Spleen (tissue), 11 donors: ENCODE measurements around the gene VSTM2L. TPM values are rescaled to one million over a fixed set of nuclear protein-coding genes. Genes with fewer than 3 reads are reported as not detected.

Source experiments
- DNase-seq: peaks from one replicate; pipeline ENCODE4 v3.0.0-alpha.2; 2020
- H3K27ac ChIP-seq, 8 donors: fragments of 200-600 bp; sonication (generic) in 7 of 8; 1 replicate in 4 of 8; 2 replicates in 4 of 8; pipeline versions ENCODE4 v1.5.0 to v1.8.0; 2016 to 2021; ENCODE audit warnings: inconsistent platforms in 4 of 8, mild to moderate bottlenecking in 4 of 8, moderate library complexity in 1 of 8
- H3K27me3 ChIP-seq, 7 donors: fragments of 200-600 bp; sonication (generic) in 6 of 7; replicated peaks in 1 of 7; 1 replicate in 4 of 7; 2 replicates in 3 of 7; pipeline versions ENCODE4 v1.5.0 to v1.8.0; 2016 to 2021; ENCODE audit warnings: inconsistent platforms in 3 of 7, mild to moderate bottlenecking in 1 of 7
- H3K36me3 ChIP-seq, 6 donors: fragments of 200-600 bp; sonication (generic) in 5 of 6; 1 replicate in 4 of 6; 2 replicates in 2 of 6; pipeline versions ENCODE4 v1.5.0 to v1.8.0; 2016 to 2021; ENCODE audit warnings: inconsistent platforms in 2 of 6
- H3K4me1 ChIP-seq, 6 donors: fragments of 200-600 bp; sonication (generic) in 5 of 6; 1 replicate in 3 of 6; 2 replicates in 3 of 6; pipeline versions ENCODE4 v1.5.0 to v1.8.0; 2016 to 2021; ENCODE audit warnings: inconsistent platforms in 3 of 6
- H3K4me3 ChIP-seq, 8 donors: fragments of 200-600 bp; sonication (generic) in 7 of 8; 1 replicate in 4 of 8; 2 replicates in 4 of 8; pipeline versions ENCODE4 v1.5.0 to v1.8.0; 2016 to 2021; ENCODE audit warnings: inconsistent platforms in 4 of 8, mild to moderate bottlenecking in 4 of 8, moderate library complexity in 2 of 8
- H3K9me3 ChIP-seq, 8 donors: fragments of 200-600 bp; sonication (generic) in 7 of 8; 1 replicate in 4 of 8; 2 replicates in 4 of 8; pipeline versions ENCODE4 v1.5.0 to v1.8.0; 2016 to 2021; ENCODE audit warnings: inconsistent platforms in 4 of 8
- POLR2A ChIP-seq, 3 donors: fragments of 450-650 bp; IDR thresholded peaks; one replicate each; pipeline ENCODE4 v1.5.1; 2017; ENCODE audit warnings: antibody characterized with exemption in 3 of 3, mild to moderate bottlenecking in 1 of 3
- POLR2AphosphoS5 ChIP-seq, 3 donors: sonication (generic); formaldehyde crosslinking; IDR thresholded peaks; one replicate each; pipeline ENCODE4 v1.5.1; 2017; ENCODE audit warnings: antibody characterized with exemption in 3 of 3
- WGBS, 5 donors: extraction: QIAGEN DNeasy Blood & Tissue Kit in 3 of 5; methylation state at CpG; one replicate each; pipeline versions ENCODE4 v1.1.5 to v1.1.7; 2013 to 2018; 5-methylcytosine and 5-hydroxymethylcytosine counted together
- intact Hi-C: fragments of 100-400 bp; cut with DNase I; formaldehyde crosslinking; loops from one replicate; pipeline ENCODE4 v1.15.0; 2023; ENCODE audit warnings: low total_unique reads
- polyA plus RNA-seq, 3 donors: library from polyadenylated mRNA; stranded (reverse); fragments of 200-250 nt; gene quantifications; one replicate each; pipeline ENCODE4 v1.2.1, GENCODE V29; 2013
- total RNA-seq, 7 donors: library from RNA; depleted of rRNA in 3 of 7; stranded (reverse); fragments of >200 nt in 3 of 7; fragmentation: NEBNext Ultra II Directional in 4 of 7; extraction: Animal tissue kit (Norgen Biotek cat#: 25700) in 4 of 7; gene quantifications; one replicate each; pipeline versions ENCODE4 v1.1.0 to v1.2.1, GENCODE V29; 2016 to 2021
- TF ChIP-seq, protein P1 (sequence below), 11 experiments: fragments of 200-600 bp in 7 of 11; fragments of 450-650 bp in 4 of 11; sonication (generic) in 4 of 11; IDR thresholded peaks in 8 of 11; conservative IDR thresholded peaks in 3 of 11; 1 replicate in 7 of 11; 2 replicates in 4 of 11; pipeline versions ENCODE4 v1.4.0 to v1.8.0; 2016 to 2021; ENCODE audit warnings: antibody characterized with exemption in 11 of 11, inconsistent platforms in 4 of 11, mild to moderate bottlenecking in 1 of 11
- donor health status: healthy with polysubstance abuse.
- donor health status: DM: no; HTN: no; CAD: no; lungs with moderate emphysema.
- donor health status: DM: no; HTN: no; CAD: no.
- donor health status: Bipolar disorder and iron deficiency.
- donor health status: healthy.
- donor health status: DM: no; HTN: no; CAD: no.
- donor health status: DM: yes; HTN: yes; CAD: no.

Gene VSTM2L
- total and polyA plus RNA-seq, 10 donors: 1.7 to 88.7 (median 24.6) TPM

DNA sequence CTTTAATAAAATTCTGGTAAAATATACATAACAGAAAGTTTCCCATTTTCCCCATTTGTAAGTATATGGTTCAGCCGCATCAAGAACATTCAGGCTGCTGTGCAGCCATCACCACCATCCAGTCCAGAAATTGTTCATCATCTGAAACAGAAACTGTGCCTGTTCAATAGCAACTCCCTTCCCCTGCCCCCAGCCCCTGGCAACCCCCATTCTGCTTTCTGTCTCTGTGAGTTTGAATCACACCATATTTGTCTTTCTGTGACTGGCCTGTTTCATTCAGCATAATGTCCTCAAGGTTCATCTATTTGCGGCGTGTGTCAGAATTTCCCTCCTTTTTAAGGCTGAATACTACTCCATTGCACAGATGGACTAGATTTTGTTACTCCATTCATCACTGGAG lies 19.1 kb downstream of the VSTM2L start:
- intact Hi-C loops: no loop called here
- TF ChIP-seq, protein P1, sequence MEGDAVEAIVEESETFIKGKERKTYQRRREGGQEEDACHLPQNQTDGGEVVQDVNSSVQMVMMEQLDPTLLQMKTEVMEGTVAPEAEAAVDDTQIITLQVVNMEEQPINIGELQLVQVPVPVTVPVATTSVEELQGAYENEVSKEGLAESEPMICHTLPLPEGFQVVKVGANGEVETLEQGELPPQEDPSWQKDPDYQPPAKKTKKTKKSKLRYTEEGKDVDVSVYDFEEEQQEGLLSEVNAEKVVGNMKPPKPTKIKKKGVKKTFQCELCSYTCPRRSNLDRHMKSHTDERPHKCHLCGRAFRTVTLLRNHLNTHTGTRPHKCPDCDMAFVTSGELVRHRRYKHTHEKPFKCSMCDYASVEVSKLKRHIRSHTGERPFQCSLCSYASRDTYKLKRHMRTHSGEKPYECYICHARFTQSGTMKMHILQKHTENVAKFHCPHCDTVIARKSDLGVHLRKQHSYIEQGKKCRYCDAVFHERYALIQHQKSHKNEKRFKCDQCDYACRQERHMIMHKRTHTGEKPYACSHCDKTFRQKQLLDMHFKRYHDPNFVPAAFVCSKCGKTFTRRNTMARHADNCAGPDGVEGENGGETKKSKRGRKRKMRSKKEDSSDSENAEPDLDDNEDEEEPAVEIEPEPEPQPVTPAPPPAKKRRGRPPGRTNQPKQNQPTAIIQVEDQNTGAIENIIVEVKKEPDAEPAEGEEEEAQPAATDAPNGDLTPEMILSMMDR (IDR thresholded peaks at IDR 0.05 in 8 of 11, conservative IDR thresholded peaks at IDR 0.05 in 3 of 11): no peak
- no peak for TF ChIP-seq POLR2A (IDR thresholded peaks at IDR 0.05)
- TF ChIP-seq POLR2AphosphoS5 (IDR thresholded peaks at IDR 0.05): no peak
- Histone ChIP-seq H3K4me1 (peaks cover 4 to 47% (median 34%) of the 10 kb centered on the region in 6 donors), H3K27ac (no peak overlapping the region), H3K27me3 (peaks cover 0 to 30% (median 0%) of the 10 kb centered on the region in 7 donors), H3K4me3 (no peak overlapping the region), H3K9me3 (no peaks in the 10 kb centered on the region), H3K36me3 (no peaks in the 10 kb centered on the region)
- DNase-seq: no peak
- WGBS, 5 donors: 69 to 85% (median 80%) methylated on average over 3 of the region's 3 CpGs

DNA sequence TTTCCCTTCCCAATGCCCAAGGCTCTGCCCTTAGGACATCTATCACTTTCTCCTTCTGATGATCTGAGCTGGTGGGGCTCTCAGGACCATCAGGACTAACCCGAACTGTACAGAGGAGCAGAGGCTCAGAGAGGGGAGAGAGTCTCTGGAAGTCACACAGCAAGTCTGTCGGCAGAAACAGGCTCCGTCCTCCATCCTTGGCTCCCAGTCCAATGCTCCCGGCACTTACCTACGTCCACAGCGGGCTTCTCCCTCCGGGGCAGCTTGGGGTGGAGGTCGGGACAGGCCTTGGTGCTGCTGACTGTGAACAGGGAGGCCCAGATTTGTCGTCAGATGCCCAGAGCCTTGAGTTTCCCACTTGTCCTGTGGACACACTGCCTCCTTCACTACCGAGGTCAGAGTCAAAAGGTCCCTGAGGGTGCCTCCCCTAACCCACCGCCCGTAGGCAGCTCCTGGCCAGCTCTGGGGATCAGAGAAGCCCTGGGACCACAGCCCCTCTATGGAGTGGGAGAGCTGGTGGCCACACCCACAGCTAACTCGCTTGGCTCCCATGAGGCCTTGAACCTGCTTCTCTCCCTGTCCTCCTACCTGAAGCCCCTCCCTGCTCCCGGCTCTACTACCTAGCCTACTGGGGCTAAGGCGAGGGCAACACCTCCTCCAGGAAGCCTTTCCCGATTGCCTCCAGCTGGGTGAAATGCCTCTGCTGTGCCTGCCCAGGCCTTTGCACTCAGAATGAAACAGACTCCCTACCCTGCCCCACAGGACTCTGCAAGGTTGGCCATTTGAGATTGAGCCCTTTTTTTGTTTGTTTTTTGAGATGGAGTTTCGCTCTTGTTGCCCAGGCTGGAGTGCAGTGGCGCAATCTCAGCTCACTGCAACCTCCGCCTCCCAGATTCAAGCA lies 22.6 kb downstream of the VSTM2L start:
- whole genome bisulfite sequencing, 5 donors: 82 to 86% (median 85%) methylated on average over 16 to 19 of the region's 19 CpGs
- Histone ChIP-seq H3K27me3 (peaks cover 0 to 4% (median 0%) of the 10 kb centered on the region in 7 donors), H3K4me3 (no peak overlapping the region), H3K36me3 (no peaks in the 10 kb centered on the region), H3K9me3 (no peaks in the 10 kb centered on the region), H3K27ac (no peak overlapping the region), H3K4me1 (peaks cover 4 to 17% (median 11%) of the 10 kb centered on the region in 6 donors)
- intact Hi-C loops: no loop called here
- no peak for DNase-seq
- TF ChIP-seq POLR2A (IDR thresholded peaks at IDR 0.05): no peak
- TF ChIP-seq, protein P1 (IDR thresholded peaks at IDR 0.05 in 8 of 11, conservative IDR thresholded peaks at IDR 0.05 in 3 of 11): no peak
- no peak for TF ChIP-seq POLR2AphosphoS5 (IDR thresholded peaks at IDR 0.05)

DNA sequence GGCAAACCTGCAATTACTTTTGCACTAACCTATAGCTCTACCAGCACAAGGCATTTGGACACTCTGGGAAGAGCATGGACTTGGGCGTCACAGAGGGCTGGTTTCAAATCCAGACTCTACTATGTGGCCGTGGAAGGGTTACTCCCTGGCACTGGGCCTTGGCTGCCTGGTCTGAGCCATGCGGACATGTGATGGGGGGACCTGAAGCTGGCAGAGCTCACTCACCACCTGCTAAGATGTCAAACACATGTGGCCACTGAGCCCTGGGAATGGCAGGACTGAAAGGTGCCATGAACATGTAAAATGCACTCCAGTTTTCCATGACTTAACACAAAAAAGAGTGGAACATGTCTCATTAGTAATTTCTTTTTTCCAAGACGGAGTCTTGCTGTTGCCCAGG lies 23.7 kb downstream of the VSTM2L start:
- Histone ChIP-seq H3K27me3 (peaks cover 0 to 4% (median 0%) of the 10 kb centered on the region in 7 donors), H3K9me3 (no peaks in the 10 kb centered on the region), H3K4me1 (peaks cover 0 to 6% (median 2%) of the 10 kb centered on the region in 6 donors), H3K36me3 (no peaks in the 10 kb centered on the region), H3K4me3 (no peak overlapping the region), H3K27ac (no peak overlapping the region)
- TF ChIP-seq, protein P1 (IDR thresholded peaks at IDR 0.05 in 8 of 11, conservative IDR thresholded peaks at IDR 0.05 in 3 of 11): no peak
- TF ChIP-seq POLR2AphosphoS5 (IDR thresholded peaks at IDR 0.05) (no peak), POLR2A (IDR thresholded peaks at IDR 0.05) (no peak)
- intact Hi-C loops: no loop called here
- DNase-seq: no peak
- WGBS, 5 donors: 82 to 93% (median 90%) methylated on average over 4 of the region's 4 CpGs

DNA sequence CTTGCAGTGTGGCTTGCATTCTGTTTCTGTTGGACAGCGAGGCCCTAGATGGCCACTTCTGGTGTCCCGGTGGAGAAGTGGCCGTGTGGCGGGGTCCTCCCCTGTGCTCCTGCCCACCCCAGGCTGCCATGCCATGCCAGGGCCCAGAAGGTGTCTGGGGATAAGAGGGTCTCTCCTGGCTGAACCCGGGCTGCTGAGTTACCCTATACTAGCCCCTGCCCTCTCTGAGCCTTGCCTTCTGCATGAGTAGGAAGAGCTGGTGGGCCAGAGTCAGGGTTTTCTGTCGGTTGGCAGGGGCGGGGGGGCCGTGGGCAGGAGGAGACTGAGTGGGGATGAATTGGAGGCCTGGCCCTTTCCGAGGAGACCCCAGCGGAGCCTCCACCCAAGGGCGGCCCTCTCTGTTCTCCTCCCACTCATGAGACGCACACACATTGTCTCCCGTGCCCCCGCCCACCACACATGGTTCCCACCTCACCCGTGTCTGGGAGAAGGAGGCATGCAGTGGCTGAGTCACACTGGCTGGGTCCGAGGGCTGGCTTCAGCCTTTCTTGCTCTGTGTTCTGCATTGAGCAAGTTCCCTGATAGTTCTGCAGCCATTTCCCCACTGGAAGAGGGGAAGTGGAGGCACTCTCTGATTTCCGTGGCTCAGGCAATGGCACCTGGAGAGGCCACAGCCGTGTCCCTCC lies 24.6 kb downstream of the VSTM2L start:
- Histone ChIP-seq H3K4me1 (peaks cover 0 to 3% (median 0%) of the 10 kb centered on the region in 6 donors), H3K36me3 (no peaks in the 10 kb centered on the region), H3K9me3 (no peaks in the 10 kb centered on the region), H3K27me3 (peaks cover 0 to 4% (median 0%) of the 10 kb centered on the region in 7 donors), H3K27ac (no peak overlapping the region), H3K4me3 (no peak overlapping the region)
- no peak for DNase-seq
- TF ChIP-seq POLR2A (IDR thresholded peaks at IDR 0.05) (no peak), POLR2AphosphoS5 (IDR thresholded peaks at IDR 0.05) (no peak)
- TF ChIP-seq, protein P1 (IDR thresholded peaks at IDR 0.05 in 8 of 11, conservative IDR thresholded peaks at IDR 0.05 in 3 of 11): no peak
- 87 to 94% (median 89%) methylated on average over 18 of the region's 18 CpGs for WGBS, 5 donors
- intact Hi-C loops: no loop called here
